Endothelial cell of umbilical vein (primary cell): ENCODE measurements around the gene ALDOC. TPM values are rescaled to one million over a fixed set of nuclear protein-coding genes. Genes with fewer than 3 reads are reported as not detected.

Source experiments
- BruUV-seq: library from RNA; stranded (reverse); fragments of 400-500 nt; replicated peaks from 2 replicates; lab custom pipeline; 2021; lab: Mats Ljungman, UMichigan
- CTCF ChIA-PET: fragments of 300-600, 350-600 bp; sonication (Branson Sonifier 250); formaldehyde crosslinking; loops from one replicate; lab custom pipeline; 2021; ENCODE audit warnings: antibody characterized with exemption, inconsistent platforms; lab: Charles Lee
- POLR2A ChIA-PET: fragments of 300-600, 350-600 bp; sonication (Branson Sonifier 250); formaldehyde crosslinking; loops from one replicate; lab custom pipeline; 2021; ENCODE audit warnings: antibody characterized with exemption, inconsistent platforms; lab: Charles Lee
- DNase-seq: peaks from one replicate; pipeline ENCODE4 v3.0.0-alpha.2; 2011; ENCODE audit warnings: low read depth, low spot score
- FAIRE-seq: peaks from 2 replicates; lab custom pipeline; 2011; peaks lifted over from hg19 to GRCh38; lab: Jason Lieb, UNC
- H2AFZ ChIP-seq: 2 replicates; pipeline ENCODE4 v1.6.0; 2012; ENCODE audit warnings: low read depth, low read length, control low read depth, inconsistent platforms
- H3K27ac ChIP-seq: 2 replicates; pipeline ENCODE4 v1.5.1; 2011; ENCODE audit warnings: low read depth, mild to moderate bottlenecking, control low read depth, low read length, moderate library complexity; ENCODE audit not compliant: insufficient read depth
- H3K27me3 ChIP-seq, 2 experiments: 2 replicates each; pipeline versions ENCODE4 v1.6.0 to v1.6.1; 2011; ENCODE audit warnings: low read length in 2 of 2, mixed read lengths in 1 of 2; ENCODE audit not compliant: control insufficient read depth in 2 of 2, insufficient read depth in 2 of 2
- H3K36me3 ChIP-seq, 2 experiments: 2 replicates in 1 of 2; 3 replicates in 1 of 2; pipeline ENCODE4 v1.5.1; 2011; ENCODE audit warnings: low read length in 2 of 2, mild to moderate bottlenecking in 1 of 2, moderate library complexity in 1 of 2; ENCODE audit not compliant: control insufficient read depth in 2 of 2, insufficient read depth in 2 of 2; ENCODE audit errors: extremely low read depth in 1 of 2
- H3K4me1 ChIP-seq: 3 replicates; pipeline ENCODE4 v1.5.1; 2011; ENCODE audit warnings: mild to moderate bottlenecking, low read length; ENCODE audit not compliant: control insufficient read depth, insufficient read depth; ENCODE audit errors: extremely low read depth
- H3K4me2 ChIP-seq: 2 replicates; pipeline ENCODE4 v1.6.1; 2011; ENCODE audit warnings: low read length, control low read depth, mixed read lengths; ENCODE audit not compliant: insufficient read depth
- H3K4me3 ChIP-seq, 3 experiments: fragments of 200-600 bp in 1 of 3; sonication (generic), shearing (Covaris generic) in 1 of 3; replicated peaks in 1 of 3; 2 replicates each; pipeline ENCODE4 v1.5.1; 2011 to 2016; ENCODE audit warnings: control low read depth in 3 of 3, low read length in 3 of 3, mild to moderate bottlenecking in 2 of 3, inconsistent platforms in 1 of 3, low read depth in 1 of 3, moderate library complexity in 1 of 3; ENCODE audit not compliant: insufficient read depth in 1 of 3
- H3K79me2 ChIP-seq: 2 replicates; pipeline ENCODE4 v1.6.0; 2012; ENCODE audit warnings: low read length, inconsistent platforms; ENCODE audit not compliant: control insufficient read depth, insufficient read depth
- H3K9ac ChIP-seq: replicated peaks from 2 replicates; pipeline ENCODE3; 2011; ENCODE audit warnings: low read length, control low read depth; ENCODE audit not compliant: insufficient read depth; ENCODE audit errors: extremely low read depth
- H3K9me1 ChIP-seq: replicated peaks from 3 replicates; pipeline ENCODE4 v1.6.0; 2011; ENCODE audit warnings: mild to moderate bottlenecking, low read length; ENCODE audit not compliant: control insufficient read depth, insufficient read depth; ENCODE audit errors: extremely low read depth
- H3K9me3 ChIP-seq: replicated peaks from 2 replicates; pipeline ENCODE4 v1.5.1; 2012; ENCODE audit warnings: low read length, inconsistent platforms; ENCODE audit not compliant: control insufficient read depth, insufficient read depth
- H4K20me1 ChIP-seq: replicated peaks from 2 replicates; pipeline ENCODE3; 2011; ENCODE audit warnings: mild to moderate bottlenecking, low read length; ENCODE audit not compliant: control insufficient read depth, insufficient read depth; ENCODE audit errors: extremely low read depth
- EZH2 ChIP-seq: IDR thresholded peaks from 2 replicates; pipeline ENCODE4 v1.6.1; 2012; ENCODE audit warnings: borderline replicate concordance, low read depth, mild to moderate bottlenecking, moderate library complexity, low read length, inconsistent platforms; ENCODE audit not compliant: severe bottlenecking
- FOS ChIP-seq: IDR thresholded peaks from 2 replicates; pipeline ENCODE4 v1.6.1; 2011; ENCODE audit warnings: mild to moderate bottlenecking, low read length, moderate library complexity, borderline replicate concordance; ENCODE audit not compliant: insufficient read depth
- GATA2 ChIP-seq: IDR thresholded peaks from 2 replicates; pipeline ENCODE4 v1.7.0; 2011; ENCODE audit warnings: low read depth, mild to moderate bottlenecking, moderate library complexity, mixed read lengths, low read length; ENCODE audit not compliant: insufficient read length, insufficient read depth
- JUN ChIP-seq: IDR thresholded peaks from 2 replicates; pipeline ENCODE4 v1.6.1; 2011; ENCODE audit warnings: borderline replicate concordance, low read depth; ENCODE audit not compliant: insufficient read length, insufficient read depth
- MYC ChIP-seq: IDR thresholded peaks from one replicate; pipeline ENCODE4 v1.6.1; 2011; ENCODE audit warnings: mild to moderate bottlenecking, low read depth, low read length
- POLR2A ChIP-seq: IDR thresholded peaks from 2 replicates; pipeline ENCODE4 v1.6.1; 2012; ENCODE audit warnings: low read depth, mild to moderate bottlenecking, control low read depth, low read length
- POLR2AphosphoS5 ChIP-seq: IDR thresholded peaks from 2 replicates; pipeline ENCODE4 v1.6.1; 2012; ENCODE audit warnings: low read depth, mild to moderate bottlenecking, control low read depth, low read length, moderate library complexity; ENCODE audit not compliant: insufficient read depth
- dilution Hi-C: fragments of 300-500 bp; cut with MboI; formaldehyde crosslinking; loops from one replicate; pipeline ENCODE4 v1.15.0; 2019; ENCODE audit warnings: low sequenced_read_pairs; ENCODE audit not compliant: extremely low pct_ligation_motif_present
- intact Hi-C: fragments of 100-400 bp; cut with micrococcal nuclease; formaldehyde crosslinking; loops from one replicate; pipeline ENCODE4 v1.10.0; 2022
- polyA plus RNA-seq, 4 experiments: library from polyadenylated mRNA; depleted of rRNA in 3 of 4; stranded (reverse) in 3 of 4; unstranded in 1 of 4; fragments of >200 nt; gene quantifications; 2 replicates each; pipeline versions ENCODE4 v1.2.1 to v1.2.3, GENCODE V29; 2011 to 2012; ENCODE audit warnings: missing spikeins in 1 of 4
- total RNA-seq: library from RNA; stranded (reverse); gene quantifications from 2 replicates; pipeline ENCODE4 v1.2.3, GENCODE V29; 2021
- TF ChIP-seq, protein P1 (sequence below), 2 donors: IDR thresholded peaks; 1 replicate in 1 of 2; 2 replicates in 1 of 2; pipeline ENCODE4 v1.5.1; 2011; ENCODE audit warnings: low read length in 2 of 2, mild to moderate bottlenecking in 2 of 2, moderate library complexity in 2 of 2, control low read depth in 1 of 2, inconsistent platforms in 1 of 2, low read depth in 1 of 2; ENCODE audit not compliant: insufficient read depth in 1 of 2; ENCODE audit errors: extremely low read depth in 1 of 2
- TF ChIP-seq, protein P2 (sequence below): IDR thresholded peaks from 2 replicates; pipeline ENCODE4 v1.6.1; 2011; ENCODE audit not compliant: insufficient read depth, insufficient read length

Gene ALDOC
- total and polyA plus RNA-seq, 2 donors (not counting 3 experiments of a cell fraction or from before 2014, with no cell fraction given) = 7.2 to 18.9 TPM

- intact Hi-C loops (no loop called here), dilution Hi-C loops (no loop called here)
- Histone ChIP-seq H3K27ac (no peak overlapping the region), H3K27me3 (peaks cover 0 to 2% of the 10 kb centered on the region in 2 experiments), H4K20me1 (no peaks in the 10 kb centered on the region), H3K79me2 (no peaks in the 10 kb centered on the region), H3K9me3 (no peaks in the 10 kb centered on the region), H3K9me1 (no peaks in the 10 kb centered on the region), H3K4me3 (no peak overlapping the region), H3K36me3 (no peaks in the 10 kb centered on the region), H2AFZ (no peak overlapping the region), H3K4me1 (no peaks in the 10 kb centered on the region), H3K4me2 (no peak overlapping the region), H3K9ac (no peak overlapping the region)
- no TSS peak for BruUV-seq
- no peak for TF ChIP-seq GATA2
- no peak for TF ChIP-seq FOS
- TF ChIP-seq POLR2AphosphoS5 = no peak
- no peak for TF ChIP-seq EZH2
- TF ChIP-seq POLR2A = no peak
- no peak for TF ChIP-seq JUN
- TF ChIP-seq, protein P1, sequence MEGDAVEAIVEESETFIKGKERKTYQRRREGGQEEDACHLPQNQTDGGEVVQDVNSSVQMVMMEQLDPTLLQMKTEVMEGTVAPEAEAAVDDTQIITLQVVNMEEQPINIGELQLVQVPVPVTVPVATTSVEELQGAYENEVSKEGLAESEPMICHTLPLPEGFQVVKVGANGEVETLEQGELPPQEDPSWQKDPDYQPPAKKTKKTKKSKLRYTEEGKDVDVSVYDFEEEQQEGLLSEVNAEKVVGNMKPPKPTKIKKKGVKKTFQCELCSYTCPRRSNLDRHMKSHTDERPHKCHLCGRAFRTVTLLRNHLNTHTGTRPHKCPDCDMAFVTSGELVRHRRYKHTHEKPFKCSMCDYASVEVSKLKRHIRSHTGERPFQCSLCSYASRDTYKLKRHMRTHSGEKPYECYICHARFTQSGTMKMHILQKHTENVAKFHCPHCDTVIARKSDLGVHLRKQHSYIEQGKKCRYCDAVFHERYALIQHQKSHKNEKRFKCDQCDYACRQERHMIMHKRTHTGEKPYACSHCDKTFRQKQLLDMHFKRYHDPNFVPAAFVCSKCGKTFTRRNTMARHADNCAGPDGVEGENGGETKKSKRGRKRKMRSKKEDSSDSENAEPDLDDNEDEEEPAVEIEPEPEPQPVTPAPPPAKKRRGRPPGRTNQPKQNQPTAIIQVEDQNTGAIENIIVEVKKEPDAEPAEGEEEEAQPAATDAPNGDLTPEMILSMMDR (IDR thresholded peaks at IDR 0.05; ENCODE audit: extremely low read depth in 1 of 2, insufficient read depth in 1 of 2, low read depth in 1 of 2, low read length in 2 of 2) = no peak
- TF ChIP-seq MYC = no peak
- TF ChIP-seq, protein P2, sequence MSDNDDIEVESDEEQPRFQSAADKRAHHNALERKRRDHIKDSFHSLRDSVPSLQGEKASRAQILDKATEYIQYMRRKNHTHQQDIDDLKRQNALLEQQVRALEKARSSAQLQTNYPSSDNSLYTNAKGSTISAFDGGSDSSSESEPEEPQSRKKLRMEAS = no peak
- POLR2A ChIA-PET = no interaction called here
- FAIRE-seq = no peak
- CTCF ChIA-PET = interaction anchor here (0.7 to 1.7 kb wide), 3 partner anchors 12 to 118 kb away, joined by 3 to 5 read pairs (median 4); no protein-coding TSS in a partner anchor
- DNase-seq = no peak
These were observed 41.8 kb downstream of the ALDOC start for GRCh38 chr17:28534740-28535375.
